GM21786 (cell line): ENCODE measurements around the gene TRIP6.
A peak's percentile ranks its signal among the peaks of the same experiment; 100 is the strongest.
"Not testable (repeated sequence)": the region's sequence is repeated elsewhere in the genome, so short reads cannot be mapped to it uniquely, and the experiment has no call there.

Experiments used
- ATAC-seq: cut with Tn5 transposase; IDR thresholded peaks from one replicate; pipeline ENCODE4 v1.9.1; 2021; ENCODE audit not compliant: unreplicated experiment

Gene TRIP6

DNA sequence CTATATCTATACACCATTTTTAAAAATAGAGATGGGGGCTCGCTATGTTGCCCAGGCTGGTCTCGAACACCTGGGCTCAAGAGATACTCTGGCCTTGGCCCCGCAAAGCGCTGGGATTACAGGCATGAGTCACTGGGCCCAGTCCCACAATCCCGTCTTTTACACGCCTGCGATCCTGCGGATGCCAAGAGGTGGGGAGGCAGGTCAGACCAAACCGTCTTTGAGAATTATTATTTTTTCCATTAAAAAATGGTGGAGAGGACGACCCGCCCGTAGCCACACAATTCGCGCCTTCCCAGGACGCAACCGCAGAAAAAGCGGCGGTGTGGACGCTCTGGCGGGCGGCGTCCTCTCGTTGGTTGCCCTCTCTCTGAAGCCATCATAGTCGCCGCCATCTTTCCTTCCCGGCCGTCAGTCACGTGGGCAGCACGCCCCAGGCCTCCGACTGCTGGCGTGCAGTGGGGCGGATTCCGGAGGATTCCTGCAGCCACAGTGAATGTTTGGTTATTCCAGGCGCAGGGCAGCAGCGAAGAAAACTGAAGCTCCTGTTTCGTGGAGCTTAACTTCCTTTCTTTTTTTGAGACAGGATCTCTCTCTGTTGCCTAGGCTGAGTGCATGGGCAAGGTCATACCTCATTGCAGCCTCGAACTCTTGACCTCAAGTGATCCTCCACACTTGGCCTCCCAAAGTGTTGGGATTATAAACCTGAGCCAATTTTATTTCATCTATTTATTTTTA, 29.9 kb upstream of the TRIP6 start:
- peak; percentile 64 for ATAC-seq

DNA sequence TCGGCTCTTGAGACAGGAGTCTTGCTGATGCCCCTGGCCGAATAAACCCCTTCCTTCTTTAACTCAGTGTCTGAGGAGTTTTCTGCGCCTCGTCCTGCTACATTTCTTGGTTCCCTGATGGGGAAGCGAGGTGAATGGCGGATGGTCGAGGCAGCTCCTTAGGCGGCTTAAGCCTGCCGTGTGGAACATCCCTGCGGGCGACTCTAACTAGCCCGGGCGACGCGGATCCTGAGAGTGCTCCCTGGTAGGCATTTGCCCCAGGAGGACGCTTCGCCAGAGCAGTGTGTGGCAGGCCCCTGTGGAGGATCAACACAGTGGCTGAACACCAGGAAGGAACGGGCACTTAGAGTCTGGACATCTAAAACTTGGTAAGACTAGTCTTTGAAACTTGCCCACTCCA, 27.8 kb upstream of the TRIP6 start:
- no peak for ATAC-seq

DNA sequence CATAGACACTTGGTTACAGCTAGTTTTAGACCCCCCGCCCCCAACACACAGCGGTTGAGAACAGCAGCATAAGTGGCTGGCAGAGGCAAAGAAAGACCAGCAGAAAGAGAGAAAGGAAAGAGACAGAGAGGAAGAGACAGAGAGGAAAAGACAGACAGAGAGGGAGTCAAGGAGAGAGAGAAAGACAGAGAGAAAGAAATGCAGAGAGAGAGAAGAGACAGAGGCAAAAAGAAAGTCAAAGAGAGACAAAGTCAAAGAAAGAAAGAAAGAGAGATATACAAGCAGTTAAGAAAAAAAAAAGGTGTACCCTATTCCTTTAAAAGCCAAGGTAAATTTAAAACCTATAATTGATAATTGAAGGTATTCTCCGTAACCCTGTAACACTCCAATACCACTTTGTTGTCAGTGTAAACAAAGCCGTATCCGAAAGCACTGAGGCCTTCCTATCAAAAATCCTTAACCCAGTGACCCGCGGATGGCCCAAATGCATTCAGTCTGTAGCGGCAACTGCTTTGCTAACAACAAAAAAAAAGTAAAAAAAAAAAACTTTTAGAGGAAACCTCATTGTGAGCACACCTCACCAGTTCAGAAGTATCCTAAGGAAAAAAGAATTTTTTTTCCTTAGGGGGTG, 26.6 kb upstream of the TRIP6 start:
- no peak for ATAC-seq

DNA sequence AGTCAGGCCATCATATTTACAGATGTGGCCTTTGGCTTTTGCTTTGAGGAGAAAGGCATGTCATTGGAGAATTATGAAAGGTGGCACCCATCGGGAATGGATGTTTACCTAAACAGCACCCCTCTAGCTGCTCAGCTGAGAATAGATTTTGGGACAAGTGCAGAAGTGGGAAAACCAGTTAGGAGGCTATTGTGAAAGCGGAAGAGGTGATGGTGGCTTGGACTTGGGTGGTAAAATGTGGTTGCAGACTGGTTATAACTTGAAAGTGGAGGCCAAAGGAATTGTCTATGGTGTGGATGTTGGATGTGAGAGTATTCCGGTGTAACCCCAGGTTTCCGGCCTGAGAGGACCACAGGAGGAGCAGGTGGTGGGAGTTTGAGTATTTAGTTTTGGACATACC, 19.8 kb upstream of the TRIP6 start:
- ATAC-seq: no peak

DNA sequence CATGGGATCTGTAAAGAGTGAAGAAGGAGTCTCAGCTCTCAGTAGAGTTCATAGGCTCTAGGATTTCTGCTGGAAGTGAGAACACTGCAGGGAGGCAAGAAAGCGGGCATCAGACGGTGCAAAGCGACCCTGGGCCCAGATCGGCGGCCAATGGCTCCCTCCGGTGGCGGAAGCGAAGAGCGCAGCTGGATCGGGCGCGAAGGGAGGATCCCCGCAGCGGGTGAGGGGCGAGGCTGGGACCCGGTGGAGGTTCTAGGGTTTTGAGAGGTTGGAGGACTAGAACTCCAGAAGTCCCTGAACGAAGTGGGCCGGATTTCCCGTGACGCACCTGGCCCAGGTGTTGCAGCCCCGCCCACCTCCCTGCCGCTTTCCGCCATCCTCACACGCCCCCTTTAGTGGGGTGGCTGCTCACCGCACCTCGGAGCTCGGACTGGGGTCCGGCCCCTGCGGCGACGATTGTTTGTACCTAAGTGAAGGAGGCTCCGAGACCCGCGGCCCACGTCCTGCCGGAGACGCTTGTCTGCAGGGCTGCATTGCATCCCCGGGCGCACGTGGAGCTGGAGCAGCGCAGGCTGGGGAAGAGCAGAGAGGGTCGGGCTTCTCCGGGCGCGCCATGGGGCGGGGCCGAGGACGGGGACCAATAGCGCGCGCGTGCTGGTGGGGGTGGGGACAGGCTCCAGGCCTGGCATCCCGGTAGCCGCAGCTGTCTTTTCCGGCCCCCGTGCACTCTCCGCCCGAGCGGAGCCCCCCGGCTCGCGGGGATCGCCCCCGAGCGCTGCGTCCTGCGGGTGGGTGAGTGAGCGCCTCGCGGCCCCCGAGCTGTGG, 14.9 kb upstream of the TRIP6 start, which contains the start of gene SLC12A9:
Gene SLC12A9, plus strand, starts transcription at position 666 of the 825 bp plus-strand sequence. CDS start 1,485 bp downstream, outside the sequence.
- ATAC-seq: peak; percentile 89

DNA sequence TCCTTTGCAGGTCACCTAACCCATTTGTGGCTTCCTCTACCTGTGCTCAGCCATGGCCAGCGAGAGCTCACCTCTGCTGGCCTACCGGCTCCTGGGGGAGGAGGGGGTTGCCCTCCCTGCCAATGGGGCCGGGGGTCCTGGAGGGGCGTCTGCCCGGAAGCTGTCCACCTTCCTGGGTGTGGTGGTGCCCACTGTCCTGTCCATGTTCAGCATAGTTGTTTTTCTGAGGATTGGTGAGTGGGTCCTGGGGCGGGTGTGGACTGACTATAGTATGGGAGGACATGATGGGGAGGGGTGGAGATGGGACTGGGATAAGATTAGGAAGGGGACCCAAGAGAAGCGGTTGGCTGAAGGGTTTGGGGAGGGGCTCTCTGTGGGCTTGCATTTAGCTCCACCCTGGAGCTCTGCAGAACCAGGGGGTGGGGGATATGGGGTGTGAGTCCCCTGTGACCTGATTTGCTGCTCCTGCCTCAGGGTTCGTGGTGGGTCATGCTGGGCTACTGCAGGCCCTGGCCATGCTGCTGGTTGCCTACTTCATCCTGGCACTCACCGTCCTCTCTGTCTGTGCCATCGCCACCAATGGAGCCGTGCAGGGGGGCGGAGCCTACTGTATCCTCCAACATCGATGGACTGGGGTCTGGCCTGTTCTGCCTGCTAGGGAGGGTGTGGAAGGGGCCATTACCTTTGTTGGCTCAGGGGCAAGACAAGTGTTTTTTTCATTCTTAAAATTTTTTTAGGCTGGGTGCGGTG, 12.9 kb upstream of the TRIP6 start:
- ATAC-seq: no peak

DNA sequence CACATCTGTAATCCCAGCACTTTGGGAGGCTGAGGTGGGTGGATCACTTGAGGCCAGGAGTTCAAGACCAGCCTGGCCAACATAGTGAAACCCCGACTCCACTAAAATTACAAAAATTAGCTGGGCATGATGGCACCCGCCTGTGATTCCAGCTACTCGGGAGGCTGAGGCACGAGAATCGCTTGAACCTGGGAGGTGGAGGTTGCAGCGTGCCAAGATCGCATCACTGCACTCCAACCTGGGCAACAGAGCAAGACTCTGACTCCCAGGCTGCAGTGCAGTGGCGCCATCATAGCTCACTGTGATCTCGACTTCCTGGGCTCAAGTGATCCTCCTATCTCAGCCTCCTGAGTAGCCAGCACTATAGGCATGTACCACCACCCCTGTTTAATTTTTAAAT, 12.3 kb upstream of the TRIP6 start:
- ATAC-seq: not testable (repeated sequence)

DNA sequence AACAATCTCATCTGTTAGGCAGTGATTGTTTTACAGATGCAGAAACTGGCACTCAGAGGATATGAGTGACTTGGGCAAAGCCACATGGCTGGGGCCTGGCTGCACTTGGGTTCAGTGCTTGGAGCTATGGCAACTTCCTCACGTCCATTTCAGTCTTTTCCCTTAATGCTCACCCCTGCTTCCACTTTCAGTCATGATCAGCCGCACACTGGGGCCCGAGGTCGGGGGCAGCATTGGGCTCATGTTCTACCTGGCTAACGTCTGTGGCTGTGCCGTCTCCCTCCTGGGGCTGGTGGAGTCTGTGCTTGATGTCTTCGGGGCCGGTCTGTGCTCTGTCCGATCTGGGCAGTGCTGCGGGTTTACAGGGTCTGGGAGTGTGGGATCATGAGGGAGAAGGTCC, 11.7 kb upstream of the TRIP6 start:
- ATAC-seq: no peak

DNA sequence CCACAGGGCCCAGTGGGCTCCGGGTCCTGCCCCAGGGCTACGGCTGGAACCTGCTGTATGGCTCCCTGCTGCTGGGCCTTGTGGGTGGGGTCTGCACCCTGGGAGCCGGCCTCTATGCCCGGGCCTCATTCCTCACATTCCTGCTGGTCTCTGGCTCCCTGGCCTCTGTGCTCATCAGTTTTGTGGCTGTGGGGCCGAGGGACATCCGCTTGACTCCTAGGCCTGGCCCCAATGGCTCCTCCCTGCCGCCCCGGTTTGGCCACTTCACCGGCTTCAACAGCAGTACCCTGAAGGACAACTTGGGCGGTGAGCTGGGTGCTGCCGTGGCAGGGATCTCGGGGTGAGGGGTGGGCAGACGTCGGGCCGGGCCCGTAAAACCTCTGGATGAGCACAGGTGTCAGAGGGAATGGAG, 10.3 kb upstream of the TRIP6 start:
- ATAC-seq: no peak

DNA sequence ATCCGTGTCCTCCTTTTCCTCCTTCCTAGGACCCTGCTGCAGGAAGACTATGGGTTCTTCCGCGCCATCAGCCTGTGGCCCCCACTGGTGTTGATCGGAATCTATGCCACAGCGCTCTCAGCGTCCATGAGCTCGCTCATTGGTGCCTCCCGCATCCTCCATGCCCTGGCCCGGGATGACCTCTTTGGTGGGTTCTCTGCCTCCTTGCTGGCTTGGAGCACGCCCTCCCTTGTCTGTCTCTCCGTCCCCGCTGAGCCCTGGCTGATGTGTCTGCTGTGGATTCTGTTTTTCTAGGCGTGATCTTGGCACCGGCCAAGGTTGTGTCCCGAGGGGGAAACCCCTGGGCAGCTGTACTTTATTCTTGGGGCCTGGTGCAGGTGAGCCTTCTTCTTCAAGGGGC, 7.3 kb upstream of the TRIP6 start:
- no peak for ATAC-seq

DNA sequence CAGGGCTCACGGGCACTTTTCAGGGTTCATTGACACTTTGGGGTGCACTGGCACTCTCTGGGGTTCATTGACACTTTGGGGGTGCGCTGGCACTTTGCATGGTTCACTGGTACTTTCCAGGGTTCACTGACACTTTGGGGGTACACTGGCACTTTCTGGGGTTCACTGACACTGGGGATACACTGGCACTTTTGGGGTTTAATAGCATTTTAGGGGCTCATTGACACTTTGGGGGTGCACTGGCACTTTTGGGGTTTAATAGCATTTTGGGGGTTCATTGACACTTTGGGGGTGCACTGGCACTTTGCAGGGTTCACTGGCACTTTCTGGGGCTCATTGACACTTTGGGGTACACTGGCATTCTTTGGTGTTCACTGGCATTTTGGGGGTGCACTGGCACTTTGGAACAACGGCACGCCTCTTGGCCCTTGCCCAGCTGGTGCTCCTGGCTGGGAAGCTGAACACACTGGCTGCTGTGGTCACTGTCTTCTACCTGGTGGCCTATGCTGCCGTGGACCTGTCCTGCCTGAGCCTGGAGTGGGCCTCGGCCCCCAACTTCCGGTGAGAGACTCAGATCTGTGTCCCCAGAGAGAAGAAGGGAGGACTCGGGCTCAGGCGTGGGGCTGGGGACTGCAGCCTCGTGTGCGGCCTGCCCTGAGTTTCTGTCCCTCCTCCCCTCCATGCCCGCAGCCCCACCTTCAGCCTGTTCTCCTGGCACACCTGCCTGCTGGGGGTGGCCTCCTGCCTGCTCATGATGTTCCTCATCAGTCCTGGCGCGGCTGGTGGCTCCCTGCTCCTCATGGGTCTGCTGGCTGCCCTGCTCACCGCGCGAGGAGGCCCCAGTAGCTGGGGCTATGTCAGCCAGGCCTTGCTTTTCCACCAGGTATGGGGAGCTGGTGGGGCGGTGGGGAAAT, 6.2 kb upstream of the TRIP6 start:
- no peak for ATAC-seq

DNA sequence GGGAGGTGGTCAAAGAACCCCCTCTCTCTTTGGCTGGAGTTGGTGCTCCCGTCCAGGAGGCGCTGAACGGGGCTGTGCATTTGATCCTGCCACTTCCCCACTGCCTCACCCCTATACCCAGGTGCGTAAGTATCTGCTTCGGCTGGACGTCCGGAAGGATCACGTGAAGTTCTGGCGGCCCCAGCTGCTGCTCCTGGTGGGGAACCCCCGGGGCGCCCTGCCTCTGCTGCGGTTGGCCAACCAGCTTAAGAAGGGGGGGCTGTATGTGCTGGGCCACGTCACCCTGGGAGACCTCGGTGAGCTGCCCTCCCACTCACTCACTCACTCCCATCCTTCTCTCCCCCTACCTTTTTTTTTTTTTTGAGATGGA, 5.6 kb upstream of the TRIP6 start:
- no peak for ATAC-seq

DNA sequence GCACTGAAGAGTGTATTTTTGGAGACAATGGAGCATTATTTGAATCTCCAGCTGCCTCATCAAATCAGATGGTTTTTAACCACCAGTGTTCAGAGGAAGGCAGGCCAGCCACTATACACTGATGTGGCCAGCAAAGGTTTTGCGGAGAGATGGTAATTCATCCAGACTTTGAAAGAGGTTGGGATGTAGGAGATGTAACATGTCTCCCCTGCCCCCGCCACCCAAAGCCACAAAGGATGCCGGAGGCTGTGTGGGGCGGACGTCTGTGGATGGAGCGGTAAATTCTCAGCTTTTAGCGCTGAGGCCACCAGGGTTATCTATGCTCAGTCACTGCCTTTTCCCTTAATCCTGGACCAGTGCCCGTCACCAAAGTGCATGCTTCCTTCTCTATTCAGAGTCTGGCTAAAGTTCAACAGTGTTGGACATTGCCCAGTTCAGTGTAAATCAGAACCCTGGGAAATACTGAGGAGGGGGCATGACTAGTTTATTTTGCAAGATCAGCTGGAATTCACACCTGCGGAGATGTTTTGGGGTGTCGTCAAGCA, 3.7 kb upstream of the TRIP6 start:
- ATAC-seq: no peak

DNA sequence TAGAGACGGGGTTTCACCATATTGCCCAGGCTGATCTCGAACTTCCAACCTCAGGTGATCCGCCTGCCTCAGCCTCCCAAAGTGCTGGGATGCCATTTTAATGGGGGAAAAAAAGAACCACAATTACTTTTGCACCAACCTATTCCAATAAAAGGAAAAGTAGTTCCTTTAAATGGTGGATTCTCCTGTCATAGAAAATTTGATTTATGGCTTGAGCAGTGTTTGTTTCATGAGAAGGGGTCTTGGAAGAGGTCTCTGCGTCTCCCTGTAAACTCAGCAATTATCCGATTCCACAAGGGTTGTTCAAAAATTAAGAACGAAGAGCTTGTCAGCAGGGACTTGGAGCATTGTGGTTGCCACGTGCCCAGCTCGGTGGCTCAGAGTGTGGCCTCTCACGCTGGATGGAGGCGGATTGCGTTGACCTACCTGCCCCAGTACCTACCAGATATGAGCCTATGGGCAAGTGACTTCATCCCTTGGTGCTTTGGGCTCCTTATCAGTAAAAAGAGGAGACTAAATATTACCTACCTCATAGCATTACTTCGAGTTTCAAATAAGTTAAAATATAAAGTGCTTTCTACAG, 2.8 kb upstream of the TRIP6 start:
- ATAC-seq: no peak

DNA sequence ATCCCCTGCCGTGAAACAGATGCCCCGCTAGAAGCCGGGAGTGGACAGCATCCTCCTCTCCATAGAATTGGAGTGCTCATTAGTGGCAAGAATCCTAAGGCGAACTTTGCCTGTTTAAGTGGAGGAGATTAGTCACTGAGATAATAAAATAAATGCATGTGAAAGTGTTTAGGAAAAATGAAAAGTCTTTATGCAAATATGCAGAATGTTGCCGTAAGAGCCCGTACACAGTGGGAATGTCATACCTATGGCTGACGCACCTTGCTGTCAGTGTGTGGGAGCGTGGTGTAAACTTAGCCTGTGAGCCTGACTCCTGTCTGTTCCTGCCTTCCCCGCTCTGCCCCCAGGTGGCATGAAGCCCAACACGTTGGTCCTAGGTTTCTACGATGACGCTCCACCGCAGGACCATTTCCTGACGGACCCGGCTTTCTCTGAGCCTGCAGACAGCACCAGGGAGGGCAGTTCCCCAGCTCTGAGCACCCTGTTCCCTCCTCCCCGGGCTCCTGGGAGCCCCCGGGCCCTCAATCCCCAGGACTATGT, 1.7 kb upstream of the TRIP6 start:
- no peak for ATAC-seq

DNA sequence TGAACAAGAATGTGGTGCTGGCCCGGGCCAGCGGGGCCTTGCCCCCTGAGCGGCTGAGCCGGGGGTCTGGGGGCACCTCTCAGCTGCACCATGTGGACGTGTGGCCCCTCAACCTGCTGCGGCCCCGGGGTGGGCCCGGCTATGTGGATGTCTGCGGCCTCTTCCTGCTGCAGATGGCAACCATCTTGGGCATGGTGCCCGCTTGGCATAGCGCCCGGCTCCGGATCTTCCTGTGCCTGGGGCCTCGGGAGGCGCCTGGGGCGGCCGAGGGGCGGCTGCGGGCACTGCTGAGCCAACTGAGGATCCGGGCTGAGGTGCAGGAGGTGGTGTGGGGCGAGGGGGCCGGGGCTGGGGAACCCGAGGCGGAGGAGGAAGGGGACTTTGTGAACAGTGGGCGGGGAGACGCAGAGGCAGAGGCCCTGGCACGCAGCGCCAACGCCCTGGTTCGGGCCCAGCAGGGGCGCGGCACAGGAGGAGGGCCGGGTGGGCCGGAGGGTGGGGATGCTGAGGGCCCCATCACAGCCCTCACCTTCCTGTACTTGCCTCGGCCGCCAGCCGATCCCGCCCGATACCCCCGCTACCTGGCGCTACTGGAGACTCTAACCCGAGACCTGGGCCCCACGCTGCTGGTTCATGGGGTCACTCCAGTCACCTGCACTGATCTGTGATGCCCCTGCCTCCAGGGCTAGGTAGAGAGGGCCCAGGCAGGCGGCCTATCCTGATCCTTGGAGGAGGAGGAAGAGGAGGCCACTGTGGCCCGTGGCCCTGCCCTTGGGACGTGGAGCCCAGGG, 1.1 kb upstream of the TRIP6 start:
- ATAC-seq: no peak

DNA sequence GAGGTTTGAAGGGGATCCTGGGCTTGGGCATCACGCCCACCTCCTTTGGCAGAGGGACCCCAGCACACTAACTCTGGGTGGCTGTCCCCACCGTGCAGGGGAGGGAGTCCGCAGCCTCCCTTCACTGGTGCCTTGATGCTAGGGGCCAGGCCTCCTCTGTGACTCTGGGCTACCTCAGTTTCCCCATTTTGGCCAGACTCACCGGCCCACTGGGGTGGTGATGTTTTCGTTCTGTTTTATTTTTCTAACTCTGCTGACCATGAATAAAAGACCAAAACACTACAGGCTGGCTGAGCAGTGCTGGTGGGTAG, 503 bp upstream of the TRIP6 start:
- ATAC-seq: no peak

DNA sequence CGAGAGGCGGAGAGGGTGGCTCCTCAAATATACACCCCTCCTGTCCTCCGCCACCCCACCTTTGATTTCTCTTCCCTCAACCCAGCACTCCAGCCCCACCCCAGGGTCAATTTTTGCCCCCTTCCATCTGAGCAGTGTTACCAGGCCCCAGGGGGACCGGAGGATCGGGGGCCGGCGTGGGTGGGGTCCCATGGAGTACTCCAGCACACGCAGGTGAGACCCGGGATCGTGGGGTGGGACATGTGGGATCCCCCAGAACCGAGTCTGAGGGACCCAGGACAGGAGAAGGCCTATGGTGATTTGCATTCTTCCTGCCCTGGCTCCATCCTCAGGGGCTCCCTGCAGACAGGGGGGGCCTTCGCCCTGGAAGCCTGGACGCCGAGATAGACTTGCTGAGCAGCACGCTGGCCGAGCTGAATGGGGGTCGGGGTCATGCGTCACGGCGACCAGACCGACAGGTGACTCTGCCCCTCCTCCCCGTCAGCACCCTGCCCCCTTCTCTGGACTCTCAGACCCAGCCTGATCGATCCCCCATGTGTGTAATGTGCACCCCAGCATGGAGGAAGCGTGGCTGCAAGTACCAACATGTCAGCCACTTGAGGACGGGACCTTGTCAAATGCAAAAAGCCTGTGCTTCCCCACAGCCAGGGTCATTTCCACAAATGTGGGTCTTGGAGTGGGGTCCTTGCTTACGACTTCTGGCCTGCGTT, 744 bp downstream of the TRIP6 start:
- no peak for ATAC-seq
